ENCODE measurements around the gene AKAIN1.

GRCh38 chr18:5173646-5174045 is 23.4 kb downstream of the AKAIN1 start:
- no peak for TF ChIP-seq CTCF (IDR thresholded peaks at IDR 0.05)
- TF ChIP-seq CBX2 (IDR thresholded peaks at IDR 0.05; ENCODE audit: borderline replicate concordance, low read depth): no peak
- no peak for TF ChIP-seq KDM1A (IDR thresholded peaks at IDR 0.05; ENCODE audit: low read depth)
- TF ChIP-seq HOXB5 (CRISPR knock-in tag; IDR thresholded peaks at IDR 0.05): no peak
- TF ChIP-seq, protein P1, sequence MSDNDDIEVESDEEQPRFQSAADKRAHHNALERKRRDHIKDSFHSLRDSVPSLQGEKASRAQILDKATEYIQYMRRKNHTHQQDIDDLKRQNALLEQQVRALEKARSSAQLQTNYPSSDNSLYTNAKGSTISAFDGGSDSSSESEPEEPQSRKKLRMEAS (IDR thresholded peaks at IDR 0.05): no peak
